GM19467 (cell line): ENCODE results near the gene KCNC2.

ENCODE experiments used
- ATAC-seq: cut with Tn5 transposase; IDR thresholded peaks from one replicate; pipeline ENCODE4 v1.9.1; 2021; ENCODE audit warnings: mild to moderate bottlenecking, moderate library complexity; ENCODE audit not compliant: unreplicated experiment

KCNC2 gene

GRCh38 chr12:75162845-75163244, 46.8 kb downstream of the KCNC2 start:
- no peak for ATAC-seq

- no peak for ATAC-seq
Observed at GRCh38 chr12:75161488-75161887, 48.2 kb downstream of the KCNC2 start.

GRCh38 chr12:75157385-75157784, 52.3 kb downstream of the KCNC2 start:
- no peak for ATAC-seq

- no peak for ATAC-seq
Observed at GRCh38 chr12:75155962-75156361, 53.7 kb downstream of the KCNC2 start.

- no peak for ATAC-seq
Observed at GRCh38 chr12:75154388-75154787, 55.3 kb downstream of the KCNC2 start.

GRCh38 chr12:75139196-75139595, 70.4 kb downstream of the KCNC2 start:
- no peak for ATAC-seq

- no peak for ATAC-seq
Observed at GRCh38 chr12:75137896-75138295, 71.7 kb downstream of the KCNC2 start.

GRCh38 chr12:75135026-75135425, 74.6 kb downstream of the KCNC2 start:
- no peak for ATAC-seq

GRCh38 chr12:75130811-75131210, 78.8 kb downstream of the KCNC2 start:
- ATAC-seq: no peak

- no peak for ATAC-seq
Observed at GRCh38 chr12:75129275-75129674, 80.4 kb downstream of the KCNC2 start.

GRCh38 chr12:75121036-75121705, 88.5 kb downstream of the KCNC2 start:
- ATAC-seq: no peak

GRCh38 chr12:75120311-75120711, 89.3 kb downstream of the KCNC2 start:
- no peak for ATAC-seq

GRCh38 chr12:75116646-75117198, 92.9 kb downstream of the KCNC2 start:
- ATAC-seq: no peak

GRCh38 chr12:75115748-75116147, 93.9 kb downstream of the KCNC2 start:
- no peak for ATAC-seq

GRCh38 chr12:75103822-75104221, 105.8 kb downstream of the KCNC2 start:
- ATAC-seq: no peak

GRCh38 chr12:75101781-75102180, 107.9 kb downstream of the KCNC2 start:
- ATAC-seq: no peak

GRCh38 chr12:75099210-75099609, 110.4 kb downstream of the KCNC2 start:
- ATAC-seq: no peak

- ATAC-seq: no peak
Observed at GRCh38 chr12:75097003-75097402, 112.6 kb downstream of the KCNC2 start.

- no peak for ATAC-seq
Observed at GRCh38 chr12:75087654-75088053, 122.0 kb downstream of the KCNC2 start.

GRCh38 chr12:75086091-75087038, 123.3 kb downstream of the KCNC2 start:
- ATAC-seq: no peak

- no peak for ATAC-seq
Observed at GRCh38 chr12:75081305-75081704, 128.3 kb downstream of the KCNC2 start.

- no peak for ATAC-seq
Observed at GRCh38 chr12:75080582-75080981, 129.1 kb downstream of the KCNC2 start.
